ENCODE measurements around the gene NOD1.
"Not testable (repeated sequence)": the region's sequence is repeated elsewhere in the genome, so short reads cannot be mapped to it uniquely, and the experiment has no call there.

Gene NOD1

GRCh38 chr7:30503274-30504212 is 25.0 kb upstream of the NOD1 start:
- no peak for DNase-seq

DNA sequence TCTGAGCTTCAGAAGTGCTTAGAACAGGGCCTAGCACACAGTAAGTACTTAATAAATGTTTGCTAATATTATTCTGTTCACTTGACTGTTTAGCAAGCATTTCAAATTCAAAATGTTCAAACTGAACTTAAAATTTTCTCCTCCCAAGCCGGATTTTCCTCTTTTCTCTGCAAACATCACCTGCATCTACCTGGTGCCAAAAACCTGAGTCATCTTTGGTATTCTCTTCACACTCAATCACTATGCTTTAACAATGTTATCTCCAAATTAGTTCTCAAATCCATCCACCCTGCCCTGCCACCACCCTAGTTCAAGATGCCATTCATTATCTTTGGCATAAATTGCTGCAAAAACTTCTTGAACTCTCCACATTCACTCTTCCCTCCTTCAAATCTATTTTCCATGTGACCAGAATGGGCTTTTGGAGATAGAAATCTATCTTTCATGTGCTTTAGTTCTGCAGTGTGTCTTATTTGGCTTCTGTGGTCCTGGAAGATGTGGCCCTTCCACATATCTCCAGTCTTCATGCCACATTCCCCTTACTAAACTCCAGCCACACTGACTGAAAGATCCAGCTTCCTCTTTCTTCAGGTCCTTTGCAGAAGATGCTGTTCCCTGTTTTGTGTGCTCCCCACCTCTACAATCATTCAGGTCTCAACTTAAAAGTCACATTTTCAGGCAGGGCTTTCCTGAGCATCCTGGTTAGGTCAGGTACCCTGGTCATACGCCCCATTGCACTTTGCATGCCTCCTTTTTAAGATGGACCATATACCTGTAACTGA is 24.1 kb upstream of the NOD1 start:
- no peak for DNase-seq

DNA sequence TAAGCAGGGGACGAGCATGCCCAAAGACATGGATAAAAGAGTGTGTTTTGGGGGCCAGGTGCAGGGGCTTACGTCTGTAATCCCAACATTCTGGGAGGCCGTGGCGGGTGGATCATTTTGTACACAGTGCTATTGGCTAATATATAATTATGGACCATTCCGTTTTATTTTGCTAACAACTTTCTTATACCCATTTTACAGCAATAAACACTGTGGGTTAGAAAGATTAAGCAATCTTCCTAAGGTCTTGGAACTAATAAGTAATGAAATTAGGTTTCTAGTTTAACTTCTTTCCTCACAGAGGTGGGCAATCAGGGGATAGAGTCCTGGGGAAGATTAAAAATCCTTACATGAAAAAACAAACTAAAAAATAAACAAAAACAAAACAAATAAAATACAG is 22.7 kb upstream of the NOD1 start:
- DNase-seq, result no peak

DNA sequence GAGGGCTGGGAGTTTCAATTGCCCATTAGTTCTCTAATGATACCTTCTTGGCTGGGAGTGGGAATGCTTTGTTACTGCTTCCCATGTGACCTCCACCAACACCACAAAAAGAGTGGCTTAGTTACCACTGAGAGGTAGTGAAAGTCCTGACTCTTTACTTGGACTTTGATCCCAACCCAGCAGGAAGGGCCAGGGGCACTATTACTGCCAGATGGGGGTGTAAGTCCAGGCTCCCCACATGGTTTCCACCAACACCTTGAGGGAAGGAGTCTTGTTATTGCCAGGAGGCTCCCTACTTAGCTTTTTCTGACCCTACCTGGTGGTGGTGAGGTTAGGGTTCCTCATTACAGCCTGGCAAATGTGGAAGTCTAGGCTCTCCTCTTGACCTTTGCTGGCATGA is 14.6 kb upstream of the NOD1 start:
- DNase-seq, result no peak

DNA sequence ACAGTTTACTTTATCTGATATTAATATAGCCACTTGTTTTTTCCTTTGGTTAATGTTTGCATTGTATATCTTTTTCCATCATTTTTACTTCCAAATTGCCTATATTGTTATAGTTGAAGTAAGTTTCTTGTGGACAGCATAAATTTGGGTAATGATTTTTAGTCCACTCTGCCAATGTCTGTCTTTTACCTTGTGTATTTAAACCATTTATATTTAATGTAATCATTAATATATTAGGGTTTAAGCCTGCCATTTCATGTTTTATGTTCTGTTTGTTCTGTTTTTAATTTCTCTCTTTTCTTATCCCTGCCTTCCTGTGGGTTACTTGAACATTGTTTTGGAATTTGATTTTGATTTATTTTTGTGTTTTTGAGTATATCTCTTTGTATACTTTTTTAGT is 12.8 kb upstream of the NOD1 start:
- no peak for DNase-seq

GRCh38 chr7:30487371-30487770 is 8.8 kb upstream of the NOD1 start:
- no peak for DNase-seq

DNA sequence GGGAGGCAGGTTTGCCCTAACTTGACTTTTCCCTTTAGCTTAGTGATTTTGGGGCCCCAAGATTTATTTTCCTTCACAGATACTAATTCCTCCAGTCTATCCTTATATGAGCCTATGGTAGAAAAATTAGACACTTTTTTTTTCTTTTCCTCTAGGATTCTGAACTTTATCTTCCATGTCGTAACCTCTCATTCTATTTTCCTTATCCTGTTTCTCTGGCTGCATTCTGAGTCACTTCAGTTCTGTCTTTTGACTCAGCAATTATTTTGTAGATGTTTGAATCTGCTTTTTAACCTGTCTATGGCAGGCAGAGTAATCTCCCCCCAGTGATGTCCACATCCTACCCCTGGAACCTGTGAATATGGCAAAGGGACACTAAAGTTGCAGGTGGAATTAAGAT is 7.1 kb upstream of the NOD1 start:
- DNase-seq, result no peak

DNA sequence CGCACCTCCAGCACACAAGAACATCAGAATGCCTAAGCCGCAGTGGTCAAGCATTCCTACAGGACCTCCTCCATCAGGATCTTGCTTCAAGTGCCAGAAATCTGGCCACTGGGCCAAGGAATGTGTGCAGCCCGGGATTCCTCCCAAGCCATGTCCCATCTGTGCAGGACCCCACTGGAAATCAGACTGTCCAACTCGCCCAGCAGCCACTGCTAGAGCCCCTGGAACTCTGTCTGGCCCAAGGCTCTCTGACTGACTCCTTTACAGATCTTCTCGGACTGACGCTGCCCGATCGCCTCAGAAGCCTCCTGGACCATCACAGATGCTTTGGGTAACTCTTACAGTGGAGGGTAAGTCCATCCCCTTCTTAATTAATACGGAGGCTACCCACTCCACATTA is 2.8 kb upstream of the NOD1 start:
- DNase-seq, result not testable (repeated sequence)

- peak; percentile 24 for DNase-seq
These were observed 877 bp upstream of the NOD1 start for GRCh38 chr7:30479202-30480120.

- no peak for DNase-seq
These were observed 2.0 kb downstream of the NOD1 start for GRCh38 chr7:30476459-30477145.

GRCh38 chr7:30475580-30475979 is 3.0 kb downstream of the NOD1 start:
- no peak for DNase-seq

GRCh38 chr7:30474893-30475292 is 3.7 kb downstream of the NOD1 start:
- DNase-seq, result no peak

DNA sequence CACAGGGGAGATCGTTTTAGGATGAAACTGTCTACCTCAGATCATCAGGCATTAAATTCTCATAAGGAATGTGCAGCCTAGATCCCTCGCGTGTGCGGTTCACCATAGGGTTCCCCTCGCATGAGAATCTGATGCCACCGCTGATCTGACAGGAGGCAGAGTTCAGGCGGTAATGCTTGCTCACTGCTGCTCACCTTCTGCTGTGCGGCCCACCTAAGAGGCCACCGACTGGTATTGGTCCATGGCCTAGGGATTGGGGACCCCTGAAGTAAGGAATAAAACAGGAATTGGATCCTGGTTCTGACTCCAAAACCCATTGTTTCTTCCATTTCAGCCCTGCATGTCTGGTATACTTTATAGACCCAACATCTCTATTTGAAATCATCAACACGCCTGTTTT is 4.1 kb downstream of the NOD1 start:
- DNase-seq, result no peak

DNA sequence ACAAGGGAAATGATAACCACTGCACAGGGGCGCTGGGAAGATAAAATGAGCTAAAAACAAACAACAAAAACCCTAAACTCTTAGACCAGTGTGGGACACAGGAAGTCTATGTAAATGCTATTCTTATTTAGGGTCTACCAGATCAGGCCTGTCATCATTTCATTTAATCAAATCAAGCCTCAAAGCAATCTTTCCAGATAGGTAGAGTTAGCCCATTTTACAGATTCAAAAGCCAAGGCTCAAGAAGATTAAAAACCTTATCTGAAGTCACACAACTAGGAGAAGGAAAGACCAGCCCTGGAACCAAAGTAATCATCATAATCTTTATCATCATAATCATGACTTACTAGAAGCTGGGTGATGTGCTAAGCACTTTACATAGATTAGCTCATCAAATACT is 4.7 kb downstream of the NOD1 start:
- DNase-seq, result no peak

DNA sequence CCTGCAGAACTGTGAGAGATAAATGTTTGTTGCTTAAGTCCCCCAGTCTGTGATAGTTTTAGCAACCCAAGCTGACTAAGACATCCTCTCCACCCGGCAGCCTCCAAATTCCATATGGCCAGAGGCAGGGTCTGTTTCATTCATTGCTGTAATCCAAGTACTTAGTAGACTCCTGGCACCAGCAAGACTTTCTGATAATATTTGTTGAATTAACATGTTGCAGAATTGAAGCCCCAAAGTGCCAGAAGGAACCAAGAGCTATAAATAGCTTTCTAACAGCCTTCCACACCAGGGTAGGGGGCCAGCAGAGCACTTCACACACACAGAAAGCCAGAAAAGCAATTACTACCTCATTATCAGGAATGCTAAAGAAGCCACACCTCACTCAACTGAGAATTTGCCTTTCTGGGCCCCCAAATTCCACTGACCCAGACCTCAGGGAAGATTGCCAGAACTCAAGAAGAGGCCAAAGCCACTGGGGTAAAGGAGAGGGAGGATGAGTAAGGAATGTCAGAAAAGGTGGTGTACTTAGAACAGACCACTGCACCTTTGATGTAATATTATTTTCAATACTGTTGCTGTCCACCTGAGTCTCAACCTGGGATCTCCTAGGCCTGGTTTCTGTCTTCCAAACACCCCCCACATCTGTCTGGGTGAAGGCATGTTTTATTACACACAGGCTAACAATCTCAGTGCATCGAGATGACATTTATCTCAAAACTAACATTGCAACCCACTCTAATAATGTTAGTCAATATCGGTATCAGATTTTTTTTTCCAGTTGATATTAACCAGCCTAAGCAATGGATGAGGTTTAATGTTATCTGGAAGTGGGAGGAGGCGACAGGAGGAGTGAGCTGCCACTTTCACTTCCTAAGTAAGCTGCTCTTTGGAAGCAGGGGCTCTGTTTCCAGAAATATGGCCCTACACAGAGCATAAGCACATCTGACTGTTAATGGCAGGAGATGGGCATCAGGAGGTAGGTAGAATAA is 5.5 kb downstream of the NOD1 start:
- no peak for DNase-seq

DNA sequence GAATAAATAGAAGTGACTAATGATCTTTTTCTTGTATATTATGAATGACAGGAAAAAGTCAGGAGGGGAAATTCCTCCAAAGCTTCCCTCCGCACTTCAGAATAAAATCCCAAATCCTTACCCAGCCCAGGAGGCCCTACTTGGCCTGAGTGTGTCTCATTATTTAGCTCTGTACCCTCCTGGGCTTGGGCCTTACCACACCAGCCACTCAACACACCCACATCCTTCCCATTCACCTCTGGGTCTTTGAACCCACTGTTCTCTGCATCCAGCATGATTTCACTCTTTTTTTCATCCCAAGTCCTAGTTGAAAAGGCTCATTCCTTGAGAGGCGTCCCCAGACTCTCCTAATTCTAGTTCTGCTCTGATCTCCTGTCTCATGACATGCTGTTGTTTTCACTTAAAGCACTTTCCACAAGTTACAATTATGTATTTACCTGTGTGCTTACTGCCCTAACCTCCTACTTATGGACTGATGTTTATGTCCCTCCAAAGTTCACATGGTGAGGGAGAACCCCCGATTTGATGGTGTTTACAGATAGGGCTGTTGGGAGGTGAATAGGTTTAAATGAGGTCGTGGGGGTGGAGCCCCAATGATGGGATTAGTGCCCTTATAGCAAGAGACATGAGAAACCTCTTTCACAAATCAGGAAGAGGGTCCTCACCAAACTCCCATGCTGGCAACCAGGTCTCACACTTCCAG is 6.4 kb downstream of the NOD1 start:
- no peak for DNase-seq

- DNase-seq, result no peak
These were observed 7.4 kb downstream of the NOD1 start for GRCh38 chr7:30471205-30471604.

- DNase-seq, result no peak
These were observed 7.8 kb downstream of the NOD1 start for GRCh38 chr7:30470771-30471170.

DNA sequence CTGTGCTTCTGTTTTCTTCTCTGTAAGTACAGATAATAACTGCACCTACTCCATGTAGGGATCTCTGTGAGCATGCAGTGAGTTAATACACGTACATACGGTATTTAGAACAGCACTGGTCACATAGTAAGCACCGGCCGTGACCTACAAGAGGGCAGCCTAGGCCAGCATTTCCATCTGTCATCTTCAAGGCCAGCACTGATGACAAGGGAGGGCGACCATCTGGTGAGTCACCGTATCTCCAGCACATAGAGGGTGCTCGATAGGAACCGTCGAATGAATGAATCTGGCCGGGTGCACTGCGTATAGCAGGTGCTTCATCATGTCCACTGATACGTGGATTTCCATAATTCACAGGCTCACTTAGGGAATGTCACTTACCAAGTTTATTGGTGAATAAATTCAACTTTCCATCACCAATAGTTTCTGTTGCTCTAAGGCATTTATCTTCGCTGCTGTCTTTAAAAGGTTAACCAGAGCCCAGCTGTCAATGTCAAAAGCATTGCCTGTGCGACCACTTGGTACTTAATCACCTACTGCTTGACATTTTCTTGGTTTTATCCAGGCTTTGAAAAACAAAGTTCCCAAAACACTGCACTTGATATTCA is 8.3 kb downstream of the NOD1 start:
- no peak for DNase-seq

GRCh38 chr7:30469303-30469702 is 9.3 kb downstream of the NOD1 start:
- DNase-seq, result no peak

Data from stimulated activated CD4-positive, alpha-beta T cell treated with anti-CD3 and anti-CD28 coated beads, Interleukin-4, amount 100 ng/mL, for 24 hours (primary cell).